K562 (cell line): ENCODE measurements around the gene CBX8. TPM values are rescaled to one million over a fixed set of nuclear protein-coding genes. Genes with fewer than 3 reads are reported as not detected.

Experiments
- CBFB ChIP-seq: sonication (generic); formaldehyde crosslinking; IDR thresholded peaks from 2 replicates; pipeline ENCODE4 v1.4.0; 2020; ENCODE audit warnings: mild to moderate bottlenecking, missing genetic modification reagents
- CHAMP1 ChIP-seq: fragments of 450-650 bp; IDR thresholded peaks from 2 replicates; pipeline ENCODE4 v1.6.1; 2016; ENCODE audit warnings: mild to moderate bottlenecking
- ETV6 ChIP-seq, 3 experiments: fragments of 150-350 bp in 1 of 3; sonication (generic) in 1 of 3; formaldehyde crosslinking in 1 of 3; IDR thresholded peaks; 2 replicates each; pipeline versions ENCODE4 v1.6.1 to v1.8.0; 2014 to 2022; ENCODE audit warnings: borderline replicate concordance in 2 of 3, low read depth in 2 of 3, antibody characterized with exemption in 1 of 3, low read length in 1 of 3, mild to moderate bottlenecking in 1 of 3, missing genetic modification reagents in 1 of 3
- EWSR1 ChIP-seq: fragments of 450-650 bp; IDR thresholded peaks from 2 replicates; pipeline ENCODE4 v1.6.1; 2018; ENCODE audit warnings: borderline replicate concordance, mild to moderate bottlenecking, low read depth, moderate library complexity; ENCODE audit not compliant: partially characterized antibody
- KHSRP ChIP-seq: fragments of 450-650 bp; IDR thresholded peaks from 2 replicates; pipeline ENCODE4 v1.6.1; 2017
- NFIX ChIP-seq: fragments of 250-450 bp; sonication (Bioruptor Pico); IDR thresholded peaks from 2 replicates; pipeline ENCODE4 v1.4.0; 2020; ENCODE audit warnings: low read depth, mild to moderate bottlenecking, moderate library complexity
- POLR2A ChIP-seq: fragments of 450-650 bp; conservative IDR thresholded peaks from 2 replicates; pipeline ENCODE4 v1.6.1; 2016
- RERE ChIP-seq: sonication (generic); formaldehyde crosslinking; IDR thresholded peaks from 2 replicates; pipeline ENCODE4 v1.8.0; 2023; ENCODE audit warnings: missing genetic modification reagents, mild to moderate bottlenecking, borderline replicate concordance
- ZNF274 ChIP-seq: IDR thresholded peaks from 2 replicates; pipeline ENCODE4 v1.6.1; 2011; ENCODE audit warnings: low read depth, mild to moderate bottlenecking, low read length, moderate library complexity, borderline replicate concordance
- ZNF407 ChIP-seq: fragments of 450-650 bp; IDR thresholded peaks from 2 replicates; pipeline ENCODE4 v1.6.1; 2016; ENCODE audit warnings: low read depth
- ZNF668 ChIP-seq: fragments of 250-450 bp; sonication (Bioruptor Pico); IDR thresholded peaks from 2 replicates; pipeline ENCODE4 v1.8.0; 2022; ENCODE audit warnings: mild to moderate bottlenecking, inconsistent platforms
- polyA plus RNA-seq, 8 experiments: library from polyadenylated mRNA; depleted of rRNA in 4 of 8; stranded (reverse) in 5 of 8; unstranded in 3 of 8; fragments of >200 nt; fragmentation: Nextera tagmentation in 2 of 8; fragmentation: Illumina TruSeq in 1 of 8; extraction: Ambion mirVana in 2 of 8; extraction: Trizol in 1 of 8; gene quantifications; 2 replicates each; pipeline versions ENCODE4 v1.2.1 to v1.2.3, GENCODE V29; 2011 to 2014; ENCODE audit warnings: inconsistent platforms in 1 of 8, missing spikeins in 1 of 8
- total RNA-seq, 7 experiments: library from RNA; depleted of rRNA in 6 of 7; stranded (reverse); fragments of >200 nt in 6 of 7; fragmentation: Illumina TruSeq in 2 of 7; extraction: Trizol in 2 of 7; gene quantifications; 2 replicates each; pipeline versions ENCODE4 v1.2.1 to v1.2.3, GENCODE V29; 2011 to 2021; ENCODE audit warnings: low replicate concordance in 1 of 7

The CBX8 gene
- total and polyA plus RNA-seq, 9 of the 15 experiments (the other 6 are each of a cell fraction or from before 2014, with no cell fraction given): 0.08 to 11.9 (median 2.6) TPM

- TF ChIP-seq ZNF407: no peak
- no peak for TF ChIP-seq NFIX (CRISPR knock-in tag)
- TF ChIP-seq CHAMP1: no peak
- TF ChIP-seq CBFB (CRISPR knock-in tag): no peak
- TF ChIP-seq KHSRP: no peak
- TF ChIP-seq EWSR1: no peak
- TF ChIP-seq ETV6 (IDR thresholded peaks at IDR 0.05; ENCODE audit: borderline replicate concordance in 1 of 2, low read depth in 2 of 2, low read length in 1 of 2): no peak
- no peak for TF ChIP-seq ETV6 (CRISPR knock-in tag; IDR thresholded peaks at IDR 0.05; ENCODE audit: borderline replicate concordance)
- no peak for TF ChIP-seq ZNF274
- TF ChIP-seq RERE (CRISPR knock-in tag): no peak
- TF ChIP-seq ZNF668 (CRISPR knock-in tag): no peak
- TF ChIP-seq POLR2A: no peak
These were observed 30.1 kb upstream of the CBX8 start (continued) for GRCh38 chr17:79826841-79827578.
